Fibroblast of the conjunctiva (primary cell): Measurements from ENCODE around the gene EPHB1.
"Not testable (repeated sequence)": the region's sequence is repeated elsewhere in the genome, so short reads cannot be mapped to it uniquely, and the experiment has no call there.

ENCODE experiments used
- DNase-seq: peaks from one replicate; pipeline ENCODE4 v3.0.0-alpha.2; 2010; ENCODE audit warnings: low read depth

EPHB1 gene

GRCh38 chr3:135050536-135050935, 255.5 kb downstream of the EPHB1 start:
- DNase-seq = no peak

DNA sequence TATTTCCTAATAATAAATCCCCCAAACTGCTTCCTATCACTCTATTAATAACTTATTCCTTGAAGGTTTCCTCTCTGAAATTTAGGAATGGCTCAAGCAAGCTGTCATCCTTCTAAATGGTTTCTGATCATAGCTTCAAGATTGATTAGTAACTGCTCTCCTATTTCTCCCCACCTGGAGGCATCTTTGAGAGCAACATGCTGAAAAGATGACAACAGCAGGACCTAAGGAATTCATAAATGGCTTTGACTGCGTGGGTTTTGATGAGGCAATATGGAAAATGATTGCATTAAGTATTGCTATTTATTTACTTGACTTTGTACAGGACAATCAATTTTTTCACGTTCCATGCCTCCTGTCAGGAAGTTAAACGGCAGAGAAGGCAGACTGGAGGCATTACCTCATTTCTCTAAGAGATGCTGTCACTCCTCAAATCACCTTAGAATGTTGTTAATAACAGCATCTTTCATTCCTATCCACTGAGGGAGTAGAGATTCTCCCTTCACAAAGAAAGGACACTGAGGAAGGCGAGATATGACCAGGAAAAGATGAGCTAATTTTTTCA, 256.4 kb downstream of the EPHB1 start:
- no peak for DNase-seq

DNA sequence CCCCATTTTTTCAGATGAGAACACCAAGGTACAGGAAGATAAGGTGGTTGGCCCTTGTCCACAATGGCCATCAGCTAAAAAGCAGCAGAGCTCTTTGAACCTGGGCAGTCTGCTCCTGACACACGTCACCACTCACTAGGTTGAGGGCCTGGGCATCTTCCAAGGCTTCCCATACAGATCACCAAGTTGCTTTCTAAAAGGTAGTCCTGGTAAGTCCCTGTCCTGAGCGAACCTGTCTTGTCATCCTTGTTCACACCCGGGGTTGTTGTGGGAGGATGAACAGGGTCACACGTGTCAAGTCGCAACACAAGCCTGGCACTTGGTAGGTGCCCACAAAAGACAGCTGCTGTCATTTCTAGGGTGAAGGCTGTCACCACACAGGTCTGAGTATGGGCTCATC, 260.4 kb downstream of the EPHB1 start:
- no peak for DNase-seq

- DNase-seq = no peak
Observed at GRCh38 chr3:135056084-135056730, 261.1 kb downstream of the EPHB1 start.

GRCh38 chr3:135056733-135057310, 261.8 kb downstream of the EPHB1 start:
- DNase-seq = no peak

DNA sequence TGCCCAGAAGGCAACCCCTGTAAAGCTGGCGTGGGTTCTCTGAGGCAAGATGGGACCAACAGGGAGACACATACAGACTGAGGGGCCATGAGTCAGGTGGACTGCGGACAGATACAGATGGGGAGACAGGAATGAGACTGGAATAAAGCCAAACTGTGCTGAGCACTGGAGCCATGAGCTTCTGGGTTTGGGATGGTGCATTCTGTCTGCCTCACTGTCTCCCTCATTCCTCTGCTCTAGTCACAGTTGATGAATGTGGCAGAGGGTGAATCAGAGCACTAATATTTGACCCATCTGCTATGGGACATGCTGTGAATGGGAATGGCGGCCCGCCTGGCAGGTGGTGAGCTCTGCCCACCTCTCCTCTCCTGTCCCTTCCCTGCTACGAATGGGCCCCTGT, 262.9 kb downstream of the EPHB1 start:
- no peak for DNase-seq

GRCh38 chr3:135059580-135059979, 264.5 kb downstream of the EPHB1 start:
- no peak for DNase-seq

DNA sequence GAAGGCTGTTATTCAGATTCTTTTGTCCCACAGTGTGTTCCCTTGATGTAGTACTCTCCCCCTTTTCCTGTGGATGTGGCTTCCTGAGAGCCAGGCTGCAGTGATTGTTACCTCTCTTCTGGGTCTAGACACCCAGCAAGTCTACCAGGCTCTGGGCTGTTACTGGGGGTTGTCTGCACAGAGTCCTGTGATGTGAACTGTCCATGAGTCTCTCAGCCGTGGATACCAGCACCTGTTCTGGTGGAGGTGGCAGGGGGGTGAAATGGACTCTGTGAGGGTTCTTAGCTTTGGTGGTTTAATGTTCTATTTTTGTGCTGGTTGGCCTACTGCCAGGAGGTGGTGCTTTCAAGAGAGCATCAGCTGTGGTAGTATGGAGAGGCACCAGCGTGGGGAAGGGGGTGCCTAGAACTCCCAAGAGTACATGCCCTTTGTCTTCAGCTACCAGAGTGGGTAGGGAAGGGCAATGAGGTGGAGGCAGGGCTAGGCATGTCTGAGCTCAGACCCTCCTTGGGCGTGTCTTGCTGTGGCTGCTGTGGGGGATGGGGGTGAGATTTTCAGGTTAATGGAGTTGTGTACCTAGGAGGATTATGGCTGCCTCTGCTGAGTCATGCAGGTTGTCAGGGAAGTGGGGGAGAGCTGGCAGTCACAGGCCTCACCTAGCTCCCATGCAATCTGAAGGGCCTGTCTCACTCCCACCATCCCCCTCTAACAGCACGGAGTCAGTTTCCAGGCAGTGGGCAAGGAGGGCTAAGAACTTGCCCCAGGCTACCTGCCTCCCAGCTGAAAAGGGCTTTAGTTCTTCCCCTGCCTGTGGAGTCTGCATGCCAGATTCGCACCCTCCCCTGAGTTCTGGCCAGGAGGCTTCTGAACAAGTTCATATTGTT, 272.0 kb downstream of the EPHB1 start:
- not testable (repeated sequence) for DNase-seq

DNA sequence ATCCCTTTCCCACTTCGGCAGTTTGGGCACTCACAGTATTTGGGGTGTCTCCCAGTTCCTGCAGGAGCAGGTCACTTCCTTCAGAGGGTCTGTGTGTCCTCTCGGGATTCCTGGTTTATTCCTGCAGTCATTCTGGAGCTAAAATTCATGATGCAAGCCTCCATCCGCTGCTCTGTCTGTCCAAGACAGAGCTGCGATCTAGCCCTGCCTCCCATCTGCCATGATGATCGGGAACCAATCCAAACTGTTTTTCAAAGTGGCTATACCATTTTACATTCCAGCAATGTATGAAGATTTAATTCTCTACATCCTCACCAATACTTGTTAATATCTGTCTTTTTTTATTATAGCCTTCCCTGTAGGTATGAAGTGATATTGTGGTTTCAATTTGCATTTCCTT, 273.0 kb downstream of the EPHB1 start:
- DNase-seq = no peak

GRCh38 chr3:135069406-135069805, 274.3 kb downstream of the EPHB1 start:
- no peak for DNase-seq

DNA sequence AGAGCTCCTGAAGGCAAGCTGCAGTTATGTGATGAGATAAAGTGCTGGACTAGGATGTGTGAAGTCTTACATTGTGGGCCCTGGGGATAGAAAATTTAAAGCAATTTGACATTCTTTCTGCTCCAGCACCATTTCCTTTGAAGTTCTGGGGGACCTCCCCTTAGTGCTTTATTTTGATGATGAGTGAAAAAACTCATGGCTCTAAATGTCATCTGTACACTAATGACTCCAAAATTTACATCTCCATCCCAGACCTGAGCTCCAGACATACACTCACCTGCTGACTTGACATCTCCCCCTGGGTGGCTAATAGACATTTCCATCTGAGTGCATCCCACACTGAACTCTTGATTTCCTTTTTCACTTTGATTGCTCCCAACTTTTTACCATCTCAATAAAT, 276.4 kb downstream of the EPHB1 start:
- DNase-seq = no peak

DNA sequence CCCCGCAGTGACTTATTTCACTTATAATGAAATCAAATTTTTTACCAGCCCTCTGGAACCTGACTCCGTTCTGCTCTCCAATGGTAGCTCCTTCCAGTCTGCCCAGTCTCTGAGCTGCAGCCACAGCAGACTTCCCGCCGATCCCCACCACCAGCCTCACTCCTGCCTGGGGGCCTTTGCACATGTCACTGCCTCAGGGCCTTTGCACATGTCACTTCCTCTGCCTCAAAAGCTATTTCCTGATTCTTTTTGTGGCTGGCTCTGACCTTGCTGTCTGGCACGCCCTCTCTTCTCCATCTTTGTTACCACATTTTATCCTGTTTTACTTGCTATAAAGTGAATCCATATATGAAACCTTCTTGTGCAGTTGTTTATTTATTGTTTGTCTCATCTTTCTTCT, 277.4 kb downstream of the EPHB1 start:
- no peak for DNase-seq

GRCh38 chr3:135075157-135075556, 280.1 kb downstream of the EPHB1 start:
- DNase-seq = no peak

DNA sequence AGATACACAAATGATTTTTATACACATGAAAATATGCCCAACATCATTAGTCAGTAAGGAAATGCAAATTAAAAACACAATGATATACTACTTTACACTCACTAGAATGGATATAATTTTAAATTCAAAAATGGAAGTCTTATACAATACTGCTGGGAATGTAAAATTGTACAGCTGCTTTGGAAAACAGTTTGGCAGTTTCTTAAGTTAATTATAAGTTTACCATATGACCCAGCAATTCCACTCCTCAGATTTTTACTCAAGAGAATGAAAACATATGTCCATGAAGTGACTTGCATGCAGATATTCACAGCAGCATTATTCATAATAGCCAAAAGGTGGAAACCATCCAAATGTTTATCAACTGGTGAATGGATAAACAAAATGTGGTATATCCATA, 281.3 kb downstream of the EPHB1 start:
- no peak for DNase-seq

- no peak for DNase-seq
Observed at GRCh38 chr3:135077186-135077585, 282.1 kb downstream of the EPHB1 start.

DNA sequence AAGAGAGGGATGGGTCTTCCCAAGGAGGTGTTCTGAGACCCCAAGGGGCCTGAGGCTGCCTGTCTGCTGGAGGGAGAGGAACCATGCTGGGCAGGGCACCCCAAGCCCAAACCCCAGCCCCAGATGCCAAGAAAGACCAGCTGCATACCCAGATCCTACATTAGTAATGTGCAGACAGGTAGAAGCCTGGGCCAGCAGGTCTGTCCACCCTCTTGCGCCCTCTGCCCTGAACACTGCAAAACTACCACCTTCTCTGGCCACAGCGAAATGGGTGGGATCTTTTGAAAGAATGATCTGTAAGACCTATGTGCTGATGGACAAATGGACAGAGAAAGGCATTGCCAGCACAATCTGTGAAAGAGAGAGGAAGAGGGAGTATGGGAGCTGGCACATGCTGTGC, 283.2 kb downstream of the EPHB1 start:
- DNase-seq = no peak

GRCh38 chr3:135079095-135079494, 284.0 kb downstream of the EPHB1 start:
- no peak for DNase-seq

GRCh38 chr3:135081451-135081850, 286.4 kb downstream of the EPHB1 start:
- no peak for DNase-seq

- DNase-seq = no peak
Observed at GRCh38 chr3:135081856-135082434, 286.9 kb downstream of the EPHB1 start.

GRCh38 chr3:135082706-135083105, 287.6 kb downstream of the EPHB1 start:
- DNase-seq = no peak

GRCh38 chr3:135083179-135083578, 288.1 kb downstream of the EPHB1 start:
- no peak for DNase-seq

GRCh38 chr3:135083756-135084155, 288.7 kb downstream of the EPHB1 start:
- no peak for DNase-seq

GRCh38 chr3:135084405-135084804, 289.3 kb downstream of the EPHB1 start:
- no peak for DNase-seq
